Measurements from ENCODE around the gene GPC3.
"Not testable (repeated sequence)": the region's sequence is repeated elsewhere in the genome, so short reads cannot be mapped to it uniquely, and the experiment has no call there.

GPC3 gene

GRCh38 chrX:133994576-133994975 is 9.2 kb upstream of the GPC3 start:
- DNase-seq, result no peak

- no peak for DNase-seq
Measured at GRCh38 chrX:133992882-133993281, 7.5 kb upstream of the GPC3 start.

GRCh38 chrX:133991814-133992213 is 6.4 kb upstream of the GPC3 start:
- DNase-seq, result no peak

- DNase-seq, result not testable (repeated sequence)
Measured at GRCh38 chrX:133991057-133991456, 5.7 kb upstream of the GPC3 start.

GRCh38 chrX:133989993-133990392 is 4.6 kb upstream of the GPC3 start:
- no peak for DNase-seq

- DNase-seq, result no peak
Measured at GRCh38 chrX:133989490-133989889, 4.1 kb upstream of the GPC3 start.

GRCh38 chrX:133988010-133988409 is 2.6 kb upstream of the GPC3 start:
- DNase-seq, result no peak

GRCh38 chrX:133987188-133987587 is 1.8 kb upstream of the GPC3 start:
- no peak for DNase-seq

- DNase-seq, result no peak
Measured at GRCh38 chrX:133985967-133986683, 731 bp upstream of the GPC3 start.

- no peak for DNase-seq
Measured at GRCh38 chrX:133984857-133985163, 584 bp downstream of the GPC3 start.

GRCh38 chrX:133983974-133984845 is 1.2 kb downstream of the GPC3 start:
- DNase-seq, result no peak

- no peak for DNase-seq
Measured at GRCh38 chrX:133983256-133983973, 2.0 kb downstream of the GPC3 start.

- no peak for DNase-seq
Measured at GRCh38 chrX:133981924-133982323, 3.5 kb downstream of the GPC3 start.

- no peak for DNase-seq
Measured at GRCh38 chrX:133980832-133981588, 4.4 kb downstream of the GPC3 start.

- no peak for DNase-seq
Measured at GRCh38 chrX:133980406-133980805, 5.0 kb downstream of the GPC3 start.

- no peak for DNase-seq
Measured at GRCh38 chrX:133979641-133980230, 5.7 kb downstream of the GPC3 start.

- DNase-seq, result no peak
Measured at GRCh38 chrX:133973704-133974103, 11.7 kb downstream of the GPC3 start.

- DNase-seq, result no peak
Measured at GRCh38 chrX:133972916-133973315, 12.5 kb downstream of the GPC3 start.

- no peak for DNase-seq
Measured at GRCh38 chrX:133971586-133971985, 13.8 kb downstream of the GPC3 start.

- DNase-seq, result no peak
Measured at GRCh38 chrX:133970076-133970475, 15.3 kb downstream of the GPC3 start.

GRCh38 chrX:133969191-133969590 is 16.2 kb downstream of the GPC3 start:
- no peak for DNase-seq

GRCh38 chrX:133968109-133968508 is 17.3 kb downstream of the GPC3 start:
- no peak for DNase-seq

- DNase-seq, result no peak
Measured at GRCh38 chrX:133966199-133966598, 19.2 kb downstream of the GPC3 start.

All from stimulated activated CD4-positive, alpha-beta T cell treated with anti-CD3 and anti-CD28 coated beads, Interleukin-4, amount 100 ng/mL, for 24 hours (primary cell).